Raji (cell line): ENCODE data around the gene C3.

Experiments used
- POLR2A ChIP-seq: IDR thresholded peaks from 2 replicates; pipeline ENCODE4 v1.6.1; 2011; ENCODE audit warnings: low read depth, low read length, control low read depth; ENCODE audit not compliant: insufficient read depth

The C3 gene

GRCh38 chr19:6752256-6753177 lies 32.1 kb upstream of the C3 start:
- TF ChIP-seq POLR2A: no peak

DNA sequence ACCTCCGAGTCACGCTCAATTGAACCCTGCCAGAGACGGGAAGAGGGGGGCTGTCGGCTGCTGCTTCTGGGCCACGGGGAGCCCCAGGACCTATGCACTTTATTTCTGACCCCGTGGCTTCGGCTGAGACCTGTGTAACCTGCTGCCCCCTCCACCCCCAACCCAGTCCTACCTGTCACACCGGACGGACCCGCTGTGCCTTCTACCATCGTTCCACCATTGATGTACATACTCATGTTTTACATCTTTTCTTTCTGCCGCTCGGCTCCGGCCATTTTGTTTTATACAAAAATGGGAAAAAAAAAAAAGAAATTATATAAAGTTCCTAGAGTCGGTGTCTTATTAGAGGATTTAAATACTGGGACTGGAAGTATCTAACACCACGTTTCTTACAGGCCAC lies 30.7 kb upstream of the C3 start:
- no peak for TF ChIP-seq POLR2A

DNA sequence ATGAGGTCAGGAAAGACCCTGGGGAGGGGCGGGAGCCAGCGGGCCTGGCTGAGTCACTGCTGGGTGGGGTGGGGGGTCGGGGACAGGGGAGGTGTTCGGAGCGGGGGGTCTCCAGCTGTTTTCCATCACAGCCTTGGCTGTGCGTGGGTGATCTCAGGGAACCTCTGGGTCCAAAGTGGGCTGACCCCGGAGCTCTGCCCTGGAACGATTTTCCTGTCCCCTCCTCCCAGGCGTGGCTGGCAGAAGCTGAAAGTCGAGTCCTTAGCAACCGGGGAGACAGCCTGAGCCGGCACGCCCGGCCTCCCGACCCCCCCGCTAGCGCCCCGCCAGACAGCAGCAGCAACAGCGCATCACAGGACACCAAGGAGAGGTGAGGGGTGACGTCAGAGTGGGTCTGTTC lies 29.6 kb upstream of the C3 start:
- no peak for TF ChIP-seq POLR2A

DNA sequence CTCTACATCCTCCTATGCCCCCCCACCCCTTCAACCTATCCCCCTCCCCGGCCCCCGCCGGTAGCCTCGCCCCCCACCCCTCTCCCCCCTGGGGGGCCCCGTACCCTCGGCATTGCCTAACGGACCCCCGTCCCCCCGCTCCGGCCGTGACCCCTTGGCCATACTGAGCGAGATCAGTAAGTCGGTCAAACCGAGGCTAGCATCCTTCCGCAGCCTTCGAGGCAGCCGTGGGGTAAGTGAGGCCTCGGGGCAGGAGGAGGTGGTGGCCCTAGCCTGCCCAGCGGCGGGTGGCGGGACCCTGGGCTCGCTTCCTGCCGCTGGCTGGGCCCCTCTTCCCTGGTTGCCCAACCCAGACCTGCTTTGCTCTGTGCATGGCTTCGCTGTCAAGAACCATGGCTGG lies 25.5 kb upstream of the C3 start:
- no peak for TF ChIP-seq POLR2A

GRCh38 chr19:6744381-6745301 lies 24.2 kb upstream of the C3 start:
- TF ChIP-seq POLR2A: no peak

DNA sequence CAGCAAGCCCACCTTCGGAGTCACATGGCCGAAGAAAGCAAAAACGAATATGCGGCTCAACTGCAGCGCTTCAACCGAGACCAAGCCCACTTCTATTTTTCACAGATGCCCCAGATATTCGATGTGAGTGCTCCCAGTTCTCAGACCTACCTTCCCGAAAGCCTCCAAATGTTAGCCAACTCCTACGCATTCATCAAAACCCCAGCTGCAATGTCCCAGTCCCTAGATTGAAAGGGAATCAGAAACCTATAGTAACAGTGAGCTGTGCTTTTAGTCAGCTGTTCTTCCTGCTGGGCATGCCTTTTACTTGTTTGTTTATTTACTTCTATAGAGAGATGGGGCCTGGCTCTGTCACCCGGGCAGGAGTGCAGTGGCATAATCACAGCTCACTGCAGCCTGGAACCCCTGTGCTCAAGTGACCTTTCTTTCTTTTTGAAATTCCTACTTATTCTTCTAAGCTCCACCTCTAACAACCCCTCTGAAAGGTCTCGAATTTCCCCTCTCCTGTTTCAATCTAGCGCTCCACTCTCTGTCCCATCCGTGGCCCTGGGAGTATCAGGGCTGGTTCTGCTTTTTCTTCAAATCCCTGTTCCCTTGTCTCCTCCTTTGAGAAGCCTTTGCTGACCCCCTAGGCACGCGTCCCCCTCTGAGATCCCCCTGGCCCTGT lies 23.4 kb upstream of the C3 start:
- TF ChIP-seq POLR2A: no peak

DNA sequence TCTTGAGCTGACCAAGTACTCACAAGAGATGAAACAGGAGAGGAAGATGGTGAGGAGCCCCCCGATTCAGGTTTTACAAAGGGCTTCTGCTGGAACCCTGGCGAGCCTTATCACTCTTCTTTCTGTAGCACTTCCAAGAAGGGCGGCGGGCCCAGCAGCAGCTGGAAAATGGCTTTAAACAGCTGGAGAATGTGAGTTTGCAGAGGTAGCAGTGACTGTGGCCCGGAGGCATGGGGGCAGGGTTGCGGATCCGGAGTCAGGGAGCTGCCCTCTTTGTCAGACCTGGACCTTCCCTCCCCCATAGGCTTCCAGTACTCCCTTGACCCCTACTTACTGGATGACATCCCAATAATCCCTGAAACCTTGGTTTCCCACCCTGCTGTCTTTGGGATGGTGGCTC lies 22.6 kb upstream of the C3 start:
- no peak for TF ChIP-seq POLR2A

GRCh38 chr19:6740589-6741343 lies 20.3 kb upstream of the C3 start:
- TF ChIP-seq POLR2A: no peak

GRCh38 chr19:6739883-6740588 lies 19.6 kb upstream of the C3 start:
- no peak for TF ChIP-seq POLR2A

- no peak for TF ChIP-seq POLR2A
Observed at GRCh38 chr19:6739390-6739882, 19.0 kb upstream of the C3 start, which contains the start of gene TRIP10. TSS of gene TRIP10 (plus strand) at chr19:6739680. CDS start at chr19:6739762, 82 bp downstream.

DNA sequence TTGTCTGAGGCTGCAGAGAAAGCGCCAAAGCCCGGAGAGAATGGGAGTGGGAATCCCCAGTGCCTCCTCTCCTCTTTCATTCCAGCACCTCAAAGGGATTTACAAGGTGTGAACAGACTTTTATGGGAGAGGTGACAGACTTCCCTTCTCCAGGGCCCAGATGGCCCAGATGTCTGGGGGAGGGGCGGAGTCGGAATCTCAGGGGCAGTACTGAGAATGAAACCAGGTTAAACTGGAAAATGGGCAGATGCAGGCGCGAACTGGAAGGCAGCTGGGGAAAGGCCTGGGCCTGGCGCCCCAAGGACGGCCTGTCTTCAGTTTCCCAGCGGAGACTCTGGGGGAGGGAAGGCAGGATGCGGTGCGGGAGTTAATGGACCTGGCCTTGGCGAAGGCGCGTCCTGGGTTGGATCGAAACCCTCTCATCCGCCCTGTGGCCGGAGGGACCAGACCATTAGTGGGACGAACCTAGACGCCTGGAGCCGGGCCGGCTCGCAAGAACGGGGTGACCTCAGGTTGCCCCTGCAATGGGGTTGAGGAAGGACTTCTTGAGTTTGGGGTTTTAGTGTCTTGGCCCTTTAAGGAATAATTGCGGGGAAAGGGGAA lies 18.4 kb upstream of the C3 start:
- TF ChIP-seq POLR2A: no peak

DNA sequence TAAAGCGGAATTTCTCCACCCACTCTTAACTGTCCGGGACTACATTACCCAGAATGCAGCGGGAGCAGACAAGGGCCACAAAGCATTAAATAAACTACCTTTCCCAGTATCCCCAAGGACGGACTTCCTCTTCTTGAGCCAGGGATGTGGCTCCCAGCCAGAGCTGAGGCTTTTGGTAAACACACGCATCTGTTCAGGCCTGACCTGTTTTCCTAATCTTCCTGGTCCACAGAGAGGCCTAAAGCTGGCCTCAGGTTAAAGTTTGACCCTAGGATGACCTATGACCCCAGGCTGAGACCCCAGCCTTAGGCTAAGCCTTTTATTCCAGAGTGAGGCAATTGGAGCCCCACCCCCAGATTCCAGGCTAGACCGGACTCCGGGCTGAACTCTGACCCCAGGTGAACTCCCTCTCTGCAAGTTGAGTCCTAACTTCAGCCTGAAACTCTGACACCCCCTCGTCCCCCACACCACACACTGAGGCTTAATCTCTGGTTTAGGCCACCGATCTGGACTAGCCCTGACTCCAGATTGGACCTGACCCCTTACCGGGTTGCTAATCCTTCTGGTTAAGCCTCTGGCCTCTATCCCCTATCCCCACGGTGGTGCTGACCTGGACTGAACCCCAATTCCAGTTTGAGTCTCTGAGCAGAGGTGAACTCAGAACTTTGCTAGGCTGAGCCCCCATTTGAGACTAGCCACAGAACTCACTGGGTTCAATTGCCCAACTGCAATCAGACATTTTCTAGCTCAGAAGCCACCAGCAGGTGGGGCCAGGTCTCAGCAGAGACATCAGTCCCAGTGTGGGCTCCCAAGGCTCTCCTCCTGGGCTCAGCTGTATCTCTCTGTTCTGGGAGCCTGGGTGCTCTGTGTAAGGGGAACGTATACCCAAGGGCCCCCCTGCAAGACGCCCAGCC lies 17.7 kb upstream of the C3 start:
- no peak; the same call in 1 of the 2 replicates for TF ChIP-seq POLR2A

DNA sequence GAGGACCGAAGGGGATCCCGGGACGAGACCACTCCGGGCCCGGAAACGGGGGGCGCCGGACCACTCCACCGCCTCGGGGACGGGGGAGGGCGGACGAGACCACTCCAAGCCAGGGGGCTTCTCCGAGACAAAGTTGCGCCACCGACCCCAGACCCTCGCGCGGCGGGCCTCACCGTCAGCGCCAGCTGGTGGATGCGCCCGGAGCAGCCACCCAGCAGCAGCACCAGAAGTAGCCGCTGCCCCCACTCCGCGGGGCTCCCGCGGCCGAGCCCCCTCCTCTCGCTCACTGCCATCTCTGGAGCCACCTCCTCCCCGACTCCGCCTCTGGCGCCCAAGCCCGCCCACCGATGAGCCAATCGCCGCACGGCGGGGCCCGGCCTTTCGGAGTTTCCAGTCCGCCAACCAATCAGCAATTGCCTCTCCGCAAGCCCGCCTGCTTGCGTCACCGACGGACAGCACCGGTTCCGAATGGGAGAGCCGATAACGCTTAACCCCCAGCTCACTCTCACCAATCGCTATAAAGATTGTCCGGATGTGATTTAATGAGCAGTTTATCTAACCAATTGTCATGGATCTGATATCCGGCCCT lies 16.9 kb upstream of the C3 start, which contains the start of gene GPR108:
Gene GPR108 (minus strand): TSS at position 297 of the 589 bp plus-strand sequence. CDS start 4 bp downstream, at position 293.
- peak; percentile 43; the same call in 1 of the 2 replicates for TF ChIP-seq POLR2A
